ENCODE measurements around the gene ATOSB. TPM values are rescaled to one million over a fixed set of nuclear protein-coding genes. Genes with fewer than 3 reads are reported as not detected.
"Not testable (repeated sequence)": the region's sequence is repeated elsewhere in the genome, so short reads cannot be mapped to it uniquely, and the experiment has no call there.

The ATOSB gene
- total RNA-seq, 4 donors from 2014 or later = 0.51 to 14.8 (median 4.1) TPM

DNA sequence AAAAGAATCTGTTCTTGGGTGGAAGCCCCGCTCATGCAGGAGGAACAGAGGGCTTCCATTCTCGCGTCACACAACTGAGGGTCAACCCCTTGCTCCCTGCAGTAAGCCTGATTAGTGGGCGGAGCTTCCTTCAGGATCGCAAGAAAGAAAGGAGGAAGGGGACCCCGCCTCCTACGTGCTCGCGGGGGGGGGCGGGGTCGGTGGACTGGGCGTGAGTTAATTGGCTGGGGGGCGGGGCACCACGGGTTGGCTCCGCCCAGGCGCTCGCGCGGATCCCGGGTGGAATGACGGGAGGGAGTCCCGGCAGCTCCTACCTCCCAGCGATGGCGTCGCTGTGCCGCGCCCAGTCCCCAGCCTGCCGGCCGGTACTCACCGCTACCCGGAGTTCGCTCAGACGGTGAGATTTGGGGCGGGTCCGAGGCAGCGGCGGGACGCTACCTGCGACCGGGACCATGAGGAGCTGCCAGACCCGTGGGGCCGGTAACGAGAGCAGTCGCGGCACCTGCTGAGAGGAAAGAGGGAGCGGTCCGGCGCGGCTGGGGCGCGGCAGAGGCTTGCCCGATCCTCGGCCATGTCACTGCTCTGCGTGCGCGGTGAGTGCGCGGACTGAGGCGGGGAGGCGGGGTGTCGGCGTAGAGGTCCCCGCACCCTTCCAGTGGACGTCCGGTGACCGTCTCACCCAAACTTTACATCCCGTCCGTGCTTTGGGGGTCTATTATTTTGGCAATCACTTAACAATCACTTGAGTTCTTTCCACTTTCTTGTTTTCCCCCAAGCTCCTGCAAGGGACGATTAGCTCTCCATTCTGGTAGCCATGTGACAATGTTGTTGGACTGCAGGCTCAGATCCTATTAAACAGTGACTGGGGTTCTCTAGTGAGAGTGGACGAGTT, 46.3 kb upstream of the ATOSB start, which contains the start of gene UNC13B:
TSS of gene UNC13B (plus strand) at position 297 of the 892 bp plus-strand sequence. CDS start at position 572, 275 bp downstream.
- Histone ChIP-seq H3K4me1 (no peaks in the 10 kb centered on the region), H3K36me3 (no peaks in the 10 kb centered on the region), H3K9me3 (no peaks in the 10 kb centered on the region), H3K27ac (peak within 1 kb of the TSS; percentile 90 to 93), H3K4me3 (peak within 1 kb of the TSS; percentile 74 to 92), H3K27me3 (no peaks in the 10 kb centered on the region)
- TF ChIP-seq POLR2A (IDR thresholded peaks at IDR 0.05) = peak; percentile 75 to 85
- TF ChIP-seq, protein P1, sequence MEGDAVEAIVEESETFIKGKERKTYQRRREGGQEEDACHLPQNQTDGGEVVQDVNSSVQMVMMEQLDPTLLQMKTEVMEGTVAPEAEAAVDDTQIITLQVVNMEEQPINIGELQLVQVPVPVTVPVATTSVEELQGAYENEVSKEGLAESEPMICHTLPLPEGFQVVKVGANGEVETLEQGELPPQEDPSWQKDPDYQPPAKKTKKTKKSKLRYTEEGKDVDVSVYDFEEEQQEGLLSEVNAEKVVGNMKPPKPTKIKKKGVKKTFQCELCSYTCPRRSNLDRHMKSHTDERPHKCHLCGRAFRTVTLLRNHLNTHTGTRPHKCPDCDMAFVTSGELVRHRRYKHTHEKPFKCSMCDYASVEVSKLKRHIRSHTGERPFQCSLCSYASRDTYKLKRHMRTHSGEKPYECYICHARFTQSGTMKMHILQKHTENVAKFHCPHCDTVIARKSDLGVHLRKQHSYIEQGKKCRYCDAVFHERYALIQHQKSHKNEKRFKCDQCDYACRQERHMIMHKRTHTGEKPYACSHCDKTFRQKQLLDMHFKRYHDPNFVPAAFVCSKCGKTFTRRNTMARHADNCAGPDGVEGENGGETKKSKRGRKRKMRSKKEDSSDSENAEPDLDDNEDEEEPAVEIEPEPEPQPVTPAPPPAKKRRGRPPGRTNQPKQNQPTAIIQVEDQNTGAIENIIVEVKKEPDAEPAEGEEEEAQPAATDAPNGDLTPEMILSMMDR (IDR thresholded peaks at IDR 0.05) = peak in 3 of 4 experiments; percentile 8 to 31 (median 31)
- peak; percentile 95 to 96 for DNase-seq
- intact Hi-C loops (cut with DNase I; ENCODE audit: low total_unique reads) = no loop called here

DNA sequence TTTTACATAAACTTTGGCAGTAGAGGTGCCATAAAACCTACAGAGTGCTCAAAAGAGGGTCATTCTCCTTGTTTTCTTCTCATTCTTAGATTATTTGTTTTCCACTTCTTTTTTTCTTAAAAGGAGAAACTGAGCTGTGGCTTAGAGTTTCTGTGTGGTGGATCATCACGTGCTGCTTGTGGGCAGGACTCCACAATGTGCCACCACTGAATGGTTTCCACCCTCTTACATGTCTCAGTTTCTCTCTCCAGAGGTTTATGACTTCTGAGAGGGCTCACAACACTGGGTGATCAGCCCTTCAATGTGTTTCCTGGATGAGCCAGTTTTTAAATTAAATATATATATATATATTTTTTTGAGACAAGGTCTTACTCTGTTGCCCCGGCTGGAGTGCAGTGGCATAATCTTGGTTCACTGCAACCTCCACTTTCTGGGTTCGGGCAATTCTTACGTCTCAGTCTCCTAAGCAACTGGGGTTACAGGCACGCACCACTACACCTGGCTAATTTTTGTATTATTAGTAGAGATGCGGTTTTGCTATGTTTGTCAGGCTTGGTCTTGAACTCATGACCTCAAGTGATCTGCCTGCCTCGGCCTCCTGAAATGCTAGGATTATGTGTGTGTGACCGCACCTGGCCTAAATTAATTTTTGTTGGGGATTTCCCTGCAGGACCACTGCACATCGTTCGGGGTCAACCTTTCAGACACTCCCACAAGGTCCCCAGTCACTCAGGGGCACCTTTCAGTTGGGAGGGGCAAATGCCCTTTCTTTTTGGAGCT, 43.0 kb upstream of the ATOSB start:
- no peaks in the 10 kb centered on the region for H3K9me3 ChIP-seq
- intact Hi-C loops (cut with DNase I; ENCODE audit: low total_unique reads) = no loop called here
- no peak overlapping the region for H3K27ac ChIP-seq
- no peaks in the 10 kb centered on the region for H3K4me1 ChIP-seq
- H3K27me3 ChIP-seq = no peaks in the 10 kb centered on the region
- no peak overlapping the region for H3K4me3 ChIP-seq
- TF ChIP-seq, protein P1 (IDR thresholded peaks at IDR 0.05) = no peak
- no peak for TF ChIP-seq POLR2A (IDR thresholded peaks at IDR 0.05)
- no peaks in the 10 kb centered on the region for H3K36me3 ChIP-seq
- DNase-seq = no peak

DNA sequence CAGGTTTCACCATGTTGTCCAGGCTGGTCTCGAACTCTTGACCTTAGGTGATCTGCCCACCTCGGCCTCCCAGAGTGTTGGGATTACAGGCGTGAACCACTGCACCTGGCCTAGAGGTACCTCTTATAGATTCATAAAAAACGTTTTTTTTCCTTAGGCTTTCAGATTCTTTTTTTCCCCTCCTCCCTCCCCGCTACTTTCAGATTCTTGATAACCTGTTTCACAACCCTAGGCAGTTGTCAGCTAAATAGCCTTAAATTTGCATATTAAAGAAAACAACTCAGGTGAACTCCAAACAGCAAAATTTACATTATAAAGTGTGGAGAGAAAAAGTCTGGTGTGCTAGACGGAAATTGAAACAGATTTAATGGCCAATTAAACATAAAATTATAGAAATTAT, 42.2 kb upstream of the ATOSB start:
- DNase-seq; intact Hi-C loops (cut with DNase I; ENCODE audit: low total_unique reads); H3K4me3 ChIP-seq; H3K27ac ChIP-seq; H3K27me3 ChIP-seq; H3K36me3 ChIP-seq; H3K9me3 ChIP-seq; H3K4me1 ChIP-seq: not testable (repeated sequence)

DNA sequence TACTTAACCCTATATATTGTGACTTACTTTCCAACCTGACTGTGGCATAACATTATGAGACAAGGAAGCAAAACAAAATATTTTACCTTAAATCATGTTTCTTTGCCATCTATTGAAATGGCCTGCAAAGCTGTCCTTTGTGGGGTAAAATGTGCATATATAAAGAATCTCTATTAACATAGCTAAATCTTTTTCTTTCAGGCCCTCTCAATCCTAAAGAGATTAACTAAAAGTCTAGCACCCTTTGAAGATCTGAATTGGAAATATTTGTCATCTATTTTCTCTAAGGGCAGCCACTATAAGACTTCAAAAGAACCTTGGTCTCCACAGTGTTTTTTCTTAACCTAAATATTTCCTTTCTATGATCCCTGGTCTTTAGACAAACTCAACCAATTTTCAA, 41.1 kb upstream of the ATOSB start:
- TF ChIP-seq, protein P1 (IDR thresholded peaks at IDR 0.05) = no peak
- TF ChIP-seq POLR2A (IDR thresholded peaks at IDR 0.05) = no peak
- no peaks in the 10 kb centered on the region for H3K36me3 ChIP-seq
- intact Hi-C loops (cut with DNase I; ENCODE audit: low total_unique reads) = no loop called here

DNA sequence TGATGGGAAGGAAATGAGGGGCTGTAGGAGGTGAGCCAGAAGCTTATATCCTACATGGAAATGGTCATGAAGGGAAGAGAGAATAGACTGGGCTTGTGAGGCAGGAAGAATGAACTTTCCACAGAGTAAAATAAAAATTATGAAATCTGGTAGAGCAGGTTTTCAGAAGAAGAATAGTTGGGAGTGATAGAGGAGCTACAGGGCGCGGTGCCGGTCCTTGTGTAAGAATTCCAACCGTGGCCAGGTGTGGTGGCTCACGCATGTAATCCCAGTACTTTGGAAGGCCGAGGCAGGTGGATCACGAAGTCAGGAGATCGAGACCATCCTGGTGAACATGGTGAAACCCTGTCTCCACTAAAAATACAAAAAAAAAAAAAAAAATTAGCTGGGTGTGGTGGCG, 37.3 kb upstream of the ATOSB start:
- intact Hi-C loops (cut with DNase I; ENCODE audit: low total_unique reads) = no loop called here
- Histone ChIP-seq H3K4me1 (no peaks in the 10 kb centered on the region), H3K36me3 (no peaks in the 10 kb centered on the region), H3K9me3 (no peaks in the 10 kb centered on the region), H3K4me3 (no peak overlapping the region), H3K27me3 (no peaks in the 10 kb centered on the region), H3K27ac (no peak overlapping the region)
- no peak for DNase-seq
- no peak for TF ChIP-seq POLR2A (IDR thresholded peaks at IDR 0.05)
- TF ChIP-seq, protein P1 (IDR thresholded peaks at IDR 0.05) = no peak

More for the DNA sequence above, 41.1 kb upstream of the ATOSB start:
- Histone ChIP-seq H3K4me1 (no peaks in the 10 kb centered on the region), H3K27me3 (no peaks in the 10 kb centered on the region), H3K4me3 (no peak overlapping the region), H3K9me3 (no peaks in the 10 kb centered on the region), H3K27ac (no peak overlapping the region)
- no peak for DNase-seq

DNA sequence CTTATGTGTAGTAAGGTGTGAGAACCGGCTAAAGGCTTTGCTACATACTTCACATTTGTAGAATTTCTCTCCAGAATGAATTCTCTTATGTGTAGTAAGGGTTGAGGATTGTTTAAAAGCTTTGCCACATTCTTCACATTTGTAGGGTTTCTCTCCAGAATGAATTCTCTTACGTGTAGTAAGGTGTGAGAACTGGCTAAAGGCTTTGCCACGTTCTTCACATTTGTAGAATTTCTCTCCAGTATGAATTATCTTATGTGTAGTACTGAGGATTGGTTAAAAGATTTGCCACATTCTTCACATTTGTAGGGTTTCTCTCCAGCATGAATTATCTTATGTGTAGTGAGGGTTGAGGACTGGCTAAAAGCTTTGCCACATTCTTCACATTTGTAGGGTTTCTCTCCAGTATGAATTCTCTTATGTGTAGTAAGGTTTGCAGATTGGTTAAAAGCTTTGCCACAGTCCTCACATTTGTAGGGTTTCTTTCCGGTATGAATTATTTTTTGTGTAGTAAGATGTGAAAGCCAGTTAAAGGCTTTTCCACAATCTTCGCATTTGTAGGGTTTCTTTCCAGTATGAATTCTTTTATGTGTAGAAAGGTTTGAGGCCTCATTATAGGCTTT, 32.4 kb upstream of the ATOSB start:
- H3K27me3 ChIP-seq; H3K36me3 ChIP-seq; intact Hi-C loops (cut with DNase I; ENCODE audit: low total_unique reads); H3K27ac ChIP-seq; H3K4me3 ChIP-seq; DNase-seq; H3K4me1 ChIP-seq; H3K9me3 ChIP-seq: not testable (repeated sequence)
